GM21576 (cell line): ENCODE data around the gene GGA2.

Experiments used
- ATAC-seq: cut with Tn5 transposase; IDR thresholded peaks from one replicate; pipeline ENCODE4 v1.9.1; 2021; ENCODE audit warnings: mild to moderate bottlenecking, moderate library complexity; ENCODE audit not compliant: unreplicated experiment

GGA2 gene

GRCh38 chr16:23505671-23506605 lies 4.4 kb downstream of the GGA2 start:
- ATAC-seq: no peak

GRCh38 chr16:23505180-23505665 lies 5.1 kb downstream of the GGA2 start:
- ATAC-seq: no peak

GRCh38 chr16:23504453-23505179 lies 5.7 kb downstream of the GGA2 start:
- peak; percentile 57 for ATAC-seq

GRCh38 chr16:23504076-23504452 lies 6.2 kb downstream of the GGA2 start:
- no peak for ATAC-seq

GRCh38 chr16:23502466-23502865 lies 7.8 kb downstream of the GGA2 start:
- ATAC-seq: no peak

GRCh38 chr16:23501291-23501690 lies 9.0 kb downstream of the GGA2 start:
- ATAC-seq: no peak

- no peak for ATAC-seq
These were observed 9.4 kb downstream of the GGA2 start for GRCh38 chr16:23500862-23501225.

- ATAC-seq: no peak
These were observed 10.0 kb downstream of the GGA2 start for GRCh38 chr16:23500212-23500861.

- ATAC-seq: no peak
These were observed 10.5 kb downstream of the GGA2 start for GRCh38 chr16:23499801-23500200.

GRCh38 chr16:23498863-23499262 lies 11.4 kb downstream of the GGA2 start:
- no peak for ATAC-seq

GRCh38 chr16:23497543-23497868 lies 12.8 kb downstream of the GGA2 start:
- no peak for ATAC-seq

- ATAC-seq: no peak
These were observed 13.3 kb downstream of the GGA2 start for GRCh38 chr16:23496821-23497542.

GRCh38 chr16:23495671-23496070 lies 14.6 kb downstream of the GGA2 start:
- no peak for ATAC-seq

GRCh38 chr16:23494188-23494587 lies 16.1 kb downstream of the GGA2 start:
- ATAC-seq: no peak

- no peak for ATAC-seq
These were observed 18.6 kb downstream of the GGA2 start for GRCh38 chr16:23491490-23492391.

- ATAC-seq: no peak
These were observed 23.8 kb downstream of the GGA2 start for GRCh38 chr16:23486480-23486879.

GRCh38 chr16:23485841-23486240 lies 24.5 kb downstream of the GGA2 start:
- no peak for ATAC-seq

GRCh38 chr16:23485257-23485614 lies 25.1 kb downstream of the GGA2 start:
- no peak for ATAC-seq

- ATAC-seq: no peak
These were observed 25.6 kb downstream of the GGA2 start for GRCh38 chr16:23484510-23485256.
